ENCODE data around the gene APBA2.

APBA2 gene

GRCh38 chr15:29106551-29107290 is 220.9 kb downstream of the APBA2 start:
- TF ChIP-seq GATA1 (IDR thresholded peaks at IDR 0.05; ENCODE audit: low read depth, low read length) (no peak), POLR2A (IDR thresholded peaks at IDR 0.05; ENCODE audit: low read length) (no peak)
- DNase-seq, result no peak

GRCh38 chr15:29107291-29107890 is 221.6 kb downstream of the APBA2 start:
- TF ChIP-seq GATA1 (IDR thresholded peaks at IDR 0.05; ENCODE audit: low read depth, low read length) (no peak), POLR2A (IDR thresholded peaks at IDR 0.05; ENCODE audit: low read length) (no peak)
- DNase-seq, result no peak

- no peak for TF ChIP-seq GATA1 (IDR thresholded peaks at IDR 0.05; ENCODE audit: low read depth, low read length)
- TF ChIP-seq POLR2A (IDR thresholded peaks at IDR 0.05; ENCODE audit: low read length), result no peak
- DNase-seq, result no peak
Observed at GRCh38 chr15:29107971-29108645, 222.3 kb downstream of the APBA2 start.

GRCh38 chr15:29109762-29110161 is 224.0 kb downstream of the APBA2 start:
- DNase-seq, result no peak
- TF ChIP-seq GATA1 (IDR thresholded peaks at IDR 0.05; ENCODE audit: low read depth, low read length), result no peak
- no peak for TF ChIP-seq POLR2A (IDR thresholded peaks at IDR 0.05; ENCODE audit: low read length)

GRCh38 chr15:29110176-29110575 is 224.4 kb downstream of the APBA2 start:
- DNase-seq, result no peak
- TF ChIP-seq GATA1 (IDR thresholded peaks at IDR 0.05; ENCODE audit: low read depth, low read length) (no peak), POLR2A (IDR thresholded peaks at IDR 0.05; ENCODE audit: low read length) (no peak)

- TF ChIP-seq GATA1 (IDR thresholded peaks at IDR 0.05; ENCODE audit: low read depth, low read length), result no peak
- no peak for TF ChIP-seq POLR2A (IDR thresholded peaks at IDR 0.05; ENCODE audit: low read length)
- no peak for DNase-seq
Observed at GRCh38 chr15:29110733-29111132, 225.0 kb downstream of the APBA2 start.

GRCh38 chr15:29111705-29112281 is 226.0 kb downstream of the APBA2 start:
- TF ChIP-seq GATA1 (IDR thresholded peaks at IDR 0.05; ENCODE audit: low read depth, low read length) (no peak), POLR2A (IDR thresholded peaks at IDR 0.05; ENCODE audit: low read length) (no peak)
- DNase-seq, result no peak

- no peak for TF ChIP-seq POLR2A (IDR thresholded peaks at IDR 0.05; ENCODE audit: low read length)
- TF ChIP-seq GATA1 (IDR thresholded peaks at IDR 0.05; ENCODE audit: low read depth, low read length), result no peak
- DNase-seq, result no peak
Observed at GRCh38 chr15:29113336-29114220, 227.8 kb downstream of the APBA2 start.

DNA sequence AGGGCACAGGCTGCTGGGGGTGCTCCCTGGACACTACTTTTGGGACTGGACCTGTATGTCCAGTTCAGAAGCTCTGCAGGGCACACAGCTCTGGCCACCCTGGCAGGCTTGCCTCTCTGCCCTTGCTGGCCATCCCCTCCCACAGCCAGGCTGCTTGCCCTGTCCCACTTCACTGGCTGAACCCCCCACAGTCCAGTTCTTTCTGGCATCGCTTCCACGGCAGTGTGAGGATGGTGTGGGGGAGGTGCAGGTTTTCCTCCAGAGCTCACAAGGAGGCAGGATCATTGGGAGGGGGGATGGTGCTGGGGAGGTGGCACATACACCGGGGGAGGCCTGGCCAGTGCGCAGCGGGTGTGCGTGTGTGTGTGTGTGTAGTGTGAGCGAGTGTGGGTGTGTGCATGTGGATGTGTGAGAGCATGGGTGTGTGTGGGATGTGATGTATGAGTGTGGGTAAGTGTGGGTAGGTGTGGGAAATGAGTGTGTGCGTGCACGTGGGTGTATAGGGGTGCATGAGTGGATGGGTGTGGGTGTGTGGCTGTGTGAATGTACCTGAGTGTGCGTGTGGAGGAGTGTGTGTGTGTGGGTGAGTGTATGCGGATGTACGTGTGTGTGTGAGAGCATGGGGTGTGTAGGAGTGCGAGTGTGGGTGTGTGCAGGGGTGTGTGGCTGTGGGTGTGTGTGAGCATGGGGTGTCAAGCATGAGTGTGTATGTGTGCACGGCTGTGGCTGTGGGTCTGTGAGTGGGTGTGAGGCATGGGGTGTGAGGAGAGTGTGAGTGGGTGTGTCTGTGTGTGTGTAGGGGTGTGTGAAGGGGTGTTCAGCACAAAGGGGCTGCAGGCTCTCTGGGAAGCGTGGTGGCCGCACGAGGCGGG is 228.7 kb downstream of the APBA2 start:
- TF ChIP-seq GATA1 (IDR thresholded peaks at IDR 0.05; ENCODE audit: low read depth, low read length) (no peak), POLR2A (IDR thresholded peaks at IDR 0.05; ENCODE audit: low read length) (no peak)
- DNase-seq, result no peak

DNA sequence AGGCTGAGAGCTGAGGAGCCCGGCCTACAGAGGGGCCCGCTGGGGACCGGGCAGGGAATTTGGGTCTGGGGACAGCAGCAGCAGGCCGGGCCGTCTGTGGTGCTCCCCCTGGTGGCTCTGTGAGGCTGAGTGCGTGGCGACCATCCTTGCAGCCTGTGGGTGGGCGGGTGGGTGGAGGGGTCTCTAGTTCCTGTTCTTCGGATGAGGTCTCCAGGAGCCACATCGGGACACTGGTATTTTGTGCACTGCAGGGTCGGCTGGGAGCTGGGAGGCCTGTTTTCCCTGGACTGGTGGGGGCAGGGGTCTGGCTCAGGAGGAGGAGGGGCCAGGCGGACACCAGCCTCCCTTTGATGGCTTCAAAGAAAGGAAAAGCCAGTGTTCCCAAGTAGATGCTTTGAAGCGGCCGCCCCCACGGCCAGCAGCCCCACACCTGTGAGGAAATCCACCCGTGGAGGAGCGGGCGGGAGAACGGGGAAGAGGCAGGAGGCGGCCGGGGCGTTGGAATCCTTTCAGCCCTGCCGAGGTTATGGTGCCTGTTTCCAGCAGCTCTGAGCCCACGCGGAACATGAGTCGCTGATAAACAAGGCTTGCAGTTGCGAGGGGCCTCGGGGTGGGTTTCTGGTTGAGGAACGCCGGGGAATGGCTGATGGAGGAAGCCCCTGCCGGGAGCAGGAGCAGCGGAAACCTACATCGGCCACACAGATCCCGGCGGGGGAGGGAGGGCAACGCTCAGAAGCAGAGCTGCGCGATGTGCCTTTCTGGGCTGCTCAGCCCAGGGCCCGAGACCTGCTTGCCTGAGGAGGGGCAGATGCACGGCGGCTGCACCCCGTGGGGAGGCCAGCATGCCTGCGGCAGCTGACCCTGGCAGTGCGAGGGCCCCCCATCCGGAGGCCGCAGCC is 229.6 kb downstream of the APBA2 start:
- no peak for DNase-seq

GRCh38 chr15:29116970-29117700 is 231.4 kb downstream of the APBA2 start:
- DNase-seq, result no peak
- TF ChIP-seq POLR2A (IDR thresholded peaks at IDR 0.05; ENCODE audit: low read length) (no peak), GATA1 (IDR thresholded peaks at IDR 0.05; ENCODE audit: low read depth, low read length) (no peak)

More for the DNA sequence above, 229.6 kb downstream of the APBA2 start:
- no peak for TF ChIP-seq GATA1 (IDR thresholded peaks at IDR 0.05; ENCODE audit: low read depth, low read length)
- TF ChIP-seq POLR2A (IDR thresholded peaks at IDR 0.05; ENCODE audit: low read length), result no peak
